Measurements from ENCODE around the gene HSDL1.

DNA sequence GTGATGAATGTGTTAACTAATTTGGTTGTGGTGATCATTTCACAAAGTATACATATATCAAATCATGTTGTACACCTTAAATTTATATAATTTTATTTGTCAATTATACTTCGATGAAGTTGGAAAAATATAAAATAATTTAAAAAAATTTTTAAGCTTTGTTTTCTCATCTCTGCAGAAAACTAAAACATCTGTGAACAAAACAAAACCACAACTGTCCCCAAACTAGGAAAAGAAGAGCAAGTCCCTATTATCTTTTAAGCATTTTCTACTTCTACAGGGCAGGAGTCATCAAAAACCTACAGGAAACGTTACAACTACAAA, 6.5 kb downstream of the HSDL1 start:
- TF ChIP-seq, protein P1, sequence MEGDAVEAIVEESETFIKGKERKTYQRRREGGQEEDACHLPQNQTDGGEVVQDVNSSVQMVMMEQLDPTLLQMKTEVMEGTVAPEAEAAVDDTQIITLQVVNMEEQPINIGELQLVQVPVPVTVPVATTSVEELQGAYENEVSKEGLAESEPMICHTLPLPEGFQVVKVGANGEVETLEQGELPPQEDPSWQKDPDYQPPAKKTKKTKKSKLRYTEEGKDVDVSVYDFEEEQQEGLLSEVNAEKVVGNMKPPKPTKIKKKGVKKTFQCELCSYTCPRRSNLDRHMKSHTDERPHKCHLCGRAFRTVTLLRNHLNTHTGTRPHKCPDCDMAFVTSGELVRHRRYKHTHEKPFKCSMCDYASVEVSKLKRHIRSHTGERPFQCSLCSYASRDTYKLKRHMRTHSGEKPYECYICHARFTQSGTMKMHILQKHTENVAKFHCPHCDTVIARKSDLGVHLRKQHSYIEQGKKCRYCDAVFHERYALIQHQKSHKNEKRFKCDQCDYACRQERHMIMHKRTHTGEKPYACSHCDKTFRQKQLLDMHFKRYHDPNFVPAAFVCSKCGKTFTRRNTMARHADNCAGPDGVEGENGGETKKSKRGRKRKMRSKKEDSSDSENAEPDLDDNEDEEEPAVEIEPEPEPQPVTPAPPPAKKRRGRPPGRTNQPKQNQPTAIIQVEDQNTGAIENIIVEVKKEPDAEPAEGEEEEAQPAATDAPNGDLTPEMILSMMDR (IDR thresholded peaks at IDR 0.05) = no peak
- TF ChIP-seq POLR2A (IDR thresholded peaks at IDR 0.05) (no peak), EP300 (IDR thresholded peaks at IDR 0.05) (no peak), POLR2AphosphoS5 (IDR thresholded peaks at IDR 0.05) (no peak)
